H4 (cell line): ENCODE data around the gene ZNF655. TPM values are rescaled to one million over a fixed set of nuclear protein-coding genes. Genes with fewer than 3 reads are reported as not detected.
A peak's percentile ranks its signal among the peaks of the same experiment; 100 is the strongest.
"Not testable (repeated sequence)": the region's sequence is repeated elsewhere in the genome, so short reads cannot be mapped to it uniquely, and the experiment has no call there.

Source experiments
- DNase-seq: peaks from one replicate; pipeline ENCODE4 v3.0.0-alpha.2; 2015; ENCODE audit warnings: low spot score
- total RNA-seq: library from RNA; depleted of rRNA; stranded (reverse); fragments of >200 nt; shearing (Covaris generic); gene quantifications from 2 replicates; pipeline ENCODE4 v1.2.3, GENCODE V29; 2014; rRNA removed

Gene ZNF655
- 36.4 and 51.2 TPM in 2 replicates for total RNA-seq

GRCh38 chr7:99558306-99559174, at the start of gene ZNF655:
ZNF655 (plus strand) TSS chr7:99558642; CDS start chr7:99560560, 1,918 bp downstream.
- DNase-seq, result peak; percentile 87

- DNase-seq, result no peak
Measured at GRCh38 chr7:99514050-99514449, 44.4 kb upstream of the ZNF655 start.

GRCh38 chr7:99521399-99521798, 37.0 kb upstream of the ZNF655 start:
- DNase-seq, result no peak

- no peak for DNase-seq
Measured at GRCh38 chr7:99525713-99526440, 32.6 kb upstream of the ZNF655 start.

- no peak for DNase-seq
Measured at GRCh38 chr7:99531354-99531765, 27.1 kb upstream of the ZNF655 start.

- DNase-seq, result no peak
Measured at GRCh38 chr7:99535667-99536066, 22.8 kb upstream of the ZNF655 start.

GRCh38 chr7:99539213-99539811, 19.1 kb upstream of the ZNF655 start:
- no peak for DNase-seq

GRCh38 chr7:99540542-99540941, 17.9 kb upstream of the ZNF655 start:
- no peak for DNase-seq

GRCh38 chr7:99541212-99541611, 17.2 kb upstream of the ZNF655 start:
- no peak for DNase-seq

GRCh38 chr7:99543081-99543671, 15.3 kb upstream of the ZNF655 start:
- DNase-seq, result no peak

GRCh38 chr7:99543916-99544315, 14.5 kb upstream of the ZNF655 start:
- no peak for DNase-seq

GRCh38 chr7:99545308-99545707, 13.1 kb upstream of the ZNF655 start:
- not testable (repeated sequence) for DNase-seq

GRCh38 chr7:99549545-99549944, 8.9 kb upstream of the ZNF655 start:
- not testable (repeated sequence) for DNase-seq

GRCh38 chr7:99551334-99551733, 7.1 kb upstream of the ZNF655 start:
- DNase-seq, result no peak

- peak; percentile 88 for DNase-seq
Measured at GRCh38 chr7:99551767-99552463, 6.5 kb upstream of the ZNF655 start, which contains the start of gene FAM200A. FAM200A (minus strand) TSS chr7:99552114; CDS start chr7:99548407, 3,707 bp downstream.

- DNase-seq, result no peak
Measured at GRCh38 chr7:99553039-99553438, 5.4 kb upstream of the ZNF655 start.

- no peak for DNase-seq
Measured at GRCh38 chr7:99554939-99555338, 3.5 kb upstream of the ZNF655 start.

- no peak for DNase-seq
Measured at GRCh38 chr7:99557196-99557607, 1.2 kb upstream of the ZNF655 start.

- no peak for DNase-seq
Measured at GRCh38 chr7:99557940-99558305, 519 bp upstream of the ZNF655 start.

GRCh38 chr7:99559175-99559915, 903 bp downstream of the ZNF655 start:
- DNase-seq, result no peak
